Esophagus muscularis mucosa (tissue), 3 donors: ENCODE data around the gene GMDS.

Experiments
- EP300 ChIP-seq: sonication (generic); formaldehyde crosslinking; IDR thresholded peaks from one replicate; pipeline ENCODE4 v1.6.1; 2017; ENCODE audit warnings: antibody characterized with exemption
- POLR2A ChIP-seq: fragments of 450-650 bp; IDR thresholded peaks from one replicate; pipeline ENCODE4 v1.6.1; 2017; ENCODE audit warnings: antibody characterized with exemption, moderate library complexity, mild to moderate bottlenecking, low read depth
- POLR2AphosphoS5 ChIP-seq, 2 donors: sonication (generic); formaldehyde crosslinking; IDR thresholded peaks; one replicate each; pipeline ENCODE4 v1.6.1; 2017; ENCODE audit warnings: antibody characterized with exemption in 2 of 2

- no peak for TF ChIP-seq EP300
- TF ChIP-seq POLR2A: no peak
- TF ChIP-seq POLR2AphosphoS5 (IDR thresholded peaks at IDR 0.05): no peak
Observed at GRCh38 chr6:1704711-1705110, 540.7 kb downstream of the GMDS start.
